Activated CD8-positive, alpha-beta memory T cell treated with anti-CD3 and anti-CD28 coated beads, Interleukin-2, amount 50 U/mL, for 24 hours (primary cell): ENCODE measurements around the gene CCDC18.
"Not testable (repeated sequence)": the region's sequence is repeated elsewhere in the genome, so short reads cannot be mapped to it uniquely, and the experiment has no call there.

Experiments used
- DNase-seq: peaks from one replicate; pipeline ENCODE4 v3.0.0-alpha.2; 2020; ENCODE audit errors: extremely low read depth

CCDC18 gene

DNA sequence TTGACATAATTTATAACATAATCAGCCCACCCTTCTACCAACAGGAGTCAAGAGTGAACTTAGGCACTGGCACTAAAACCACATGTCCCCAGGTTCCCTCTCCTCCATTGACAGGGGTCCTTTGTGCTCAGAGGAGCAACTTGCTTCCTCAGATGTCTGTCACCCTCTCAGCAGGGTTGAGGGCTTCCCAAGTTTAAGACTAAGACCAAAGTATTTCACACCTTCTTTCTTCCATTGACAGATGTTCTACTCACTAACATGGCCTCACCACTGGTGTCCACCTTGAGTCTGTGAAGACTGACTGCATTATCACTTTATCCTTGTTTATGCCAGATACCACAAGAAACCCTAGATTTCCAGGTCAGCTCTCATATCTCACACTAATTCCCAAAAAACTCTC is 56.5 kb downstream of the CCDC18 start:
- no peak for DNase-seq

DNA sequence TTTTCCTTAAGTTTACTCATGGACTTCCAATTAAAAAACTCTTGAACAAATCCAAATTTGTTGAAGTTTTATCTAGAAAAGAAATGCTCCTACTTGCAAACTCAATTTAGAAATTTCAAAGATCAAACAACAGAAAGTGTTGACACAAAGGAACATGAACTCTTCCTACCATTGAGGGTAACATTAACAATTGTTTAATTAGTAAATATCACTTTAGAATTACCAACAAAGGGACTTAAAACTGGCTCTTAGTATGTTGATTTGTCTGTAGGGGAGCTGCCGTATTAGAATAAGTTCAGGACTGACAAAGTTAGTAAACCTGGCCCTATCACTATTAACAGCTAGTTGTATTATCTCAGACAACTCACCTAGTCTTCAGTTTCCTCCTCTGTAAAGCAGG is 57.9 kb downstream of the CCDC18 start:
- DNase-seq = no peak

DNA sequence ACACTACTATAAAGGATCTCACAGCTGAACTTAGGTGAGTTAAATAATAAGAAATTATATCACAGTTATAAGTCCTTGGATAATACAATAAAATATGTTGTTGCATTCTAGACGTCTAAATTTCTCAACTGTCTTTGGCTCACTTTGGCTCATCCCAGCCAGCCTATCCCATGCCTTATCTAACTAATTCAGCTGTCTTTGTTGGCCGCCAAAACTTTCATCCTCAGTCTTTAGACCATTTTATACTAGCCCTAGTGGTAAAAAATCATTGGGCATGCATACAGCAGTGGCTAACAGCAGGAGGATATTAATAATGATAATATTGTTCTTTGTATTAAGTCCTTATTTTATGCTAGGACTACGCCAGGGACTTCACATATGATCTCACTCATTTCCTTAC is 59.3 kb downstream of the CCDC18 start:
- DNase-seq = no peak

DNA sequence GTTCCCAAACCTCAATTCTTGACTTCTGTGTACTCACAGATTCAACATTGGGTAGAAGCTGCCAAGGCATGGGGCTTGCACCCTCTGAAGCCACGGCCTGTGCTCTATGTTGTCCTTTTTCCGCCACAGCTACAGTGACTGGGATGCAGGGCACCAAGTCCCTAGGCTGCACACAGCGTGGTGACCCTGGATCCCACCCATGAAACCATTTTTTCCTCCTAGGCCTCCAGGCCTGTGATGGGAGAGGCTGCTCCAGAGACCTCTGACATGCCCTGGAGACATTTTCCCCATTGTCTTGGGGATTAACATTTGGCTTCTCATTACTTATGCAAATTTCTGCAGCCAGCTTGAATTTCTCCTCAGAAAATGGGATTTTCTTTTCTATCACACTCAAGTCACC is 62.7 kb downstream of the CCDC18 start:
- DNase-seq = not testable (repeated sequence)

DNA sequence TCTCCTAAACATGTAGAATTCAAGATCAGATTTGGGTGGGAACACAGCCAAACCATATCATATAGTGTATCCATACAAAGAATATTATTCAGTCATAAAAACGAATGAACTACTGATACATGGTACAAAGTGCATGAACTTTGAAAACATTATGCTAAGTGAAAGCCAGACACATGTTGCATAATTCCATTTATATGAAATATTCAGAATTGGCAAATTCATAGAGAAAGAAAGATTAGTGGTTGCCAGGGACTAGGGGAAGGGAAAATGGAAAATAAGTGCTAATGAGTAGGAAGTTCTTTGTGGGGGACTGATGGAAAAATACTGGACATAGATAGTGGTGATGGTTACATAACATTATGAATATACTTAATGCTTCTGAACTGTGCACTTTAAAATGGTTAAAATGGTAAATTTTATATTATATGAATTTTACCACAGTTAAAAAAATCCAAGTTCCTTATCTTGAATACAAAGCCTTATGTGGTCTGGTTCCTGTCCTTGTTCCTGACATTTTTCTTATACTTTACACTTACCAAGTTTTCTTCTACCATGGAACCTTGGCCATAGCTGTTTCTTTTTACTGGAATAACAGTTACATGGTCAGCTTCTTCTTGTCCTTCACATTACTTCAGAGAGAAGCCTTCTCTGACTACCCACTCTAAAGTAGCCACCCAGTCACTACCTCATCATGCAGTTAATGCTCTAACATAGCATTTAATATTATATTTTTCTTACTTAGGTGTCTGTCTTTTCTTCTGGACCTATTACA is 64.0 kb downstream of the CCDC18 start:
- no peak for DNase-seq

DNA sequence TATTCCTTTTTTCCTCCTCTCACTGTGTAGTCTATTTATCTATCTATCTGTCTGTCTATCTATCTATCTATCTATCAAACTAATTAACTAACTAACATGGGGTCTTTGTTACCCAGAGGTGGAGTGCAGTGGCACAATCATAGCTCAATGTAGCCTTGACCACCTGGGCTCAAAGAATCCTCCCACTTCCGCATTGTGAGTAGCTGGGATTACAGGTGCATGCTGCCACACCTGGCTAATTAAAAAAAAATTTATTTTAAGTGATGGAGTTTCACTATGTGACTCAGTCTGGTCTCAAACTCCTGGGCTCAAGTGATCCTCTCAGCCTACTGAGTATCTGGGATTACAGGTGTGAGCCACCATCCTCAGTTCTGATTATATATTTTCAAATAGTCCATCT is 71.4 kb downstream of the CCDC18 start:
- DNase-seq = no peak

DNA sequence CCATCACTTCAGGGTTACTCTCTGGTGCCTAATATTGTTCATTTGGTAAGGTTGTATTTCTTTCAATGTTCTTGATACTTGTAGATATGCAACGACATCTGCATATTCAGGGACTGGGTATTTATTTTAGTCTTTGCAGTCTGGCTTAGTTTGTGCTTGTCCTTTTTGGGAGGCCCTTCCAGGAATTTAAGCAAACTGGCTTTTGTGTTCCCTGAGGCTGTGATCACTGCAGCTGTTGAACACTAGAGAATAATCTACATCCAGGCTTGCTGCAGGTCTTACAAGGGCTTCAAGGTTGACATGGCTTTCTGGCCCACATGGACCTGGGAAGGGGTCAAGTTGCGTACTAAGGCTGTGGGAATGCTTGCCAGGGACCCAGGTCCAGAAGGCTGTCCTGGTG is 72.1 kb downstream of the CCDC18 start:
- no peak for DNase-seq

DNA sequence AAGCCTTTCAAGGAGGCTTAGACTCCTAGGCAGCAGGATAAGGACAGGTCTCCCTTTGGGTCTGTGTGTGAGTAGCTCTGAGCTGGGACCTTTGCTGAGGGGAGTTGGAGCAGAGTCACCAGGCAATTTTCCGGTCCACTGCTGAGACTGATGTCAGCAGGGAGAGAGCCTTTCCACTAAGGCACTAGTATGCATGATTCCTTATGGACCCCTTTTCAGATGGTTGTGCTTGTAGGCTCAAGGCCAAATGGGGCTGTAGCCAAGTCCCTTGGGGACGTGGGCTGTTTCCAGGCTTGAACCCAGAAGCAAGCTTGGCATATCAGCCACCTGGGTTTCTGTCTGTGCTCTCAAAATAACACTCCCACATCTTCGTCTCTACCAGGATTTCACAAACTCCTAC is 73.0 kb downstream of the CCDC18 start:
- no peak for DNase-seq

DNA sequence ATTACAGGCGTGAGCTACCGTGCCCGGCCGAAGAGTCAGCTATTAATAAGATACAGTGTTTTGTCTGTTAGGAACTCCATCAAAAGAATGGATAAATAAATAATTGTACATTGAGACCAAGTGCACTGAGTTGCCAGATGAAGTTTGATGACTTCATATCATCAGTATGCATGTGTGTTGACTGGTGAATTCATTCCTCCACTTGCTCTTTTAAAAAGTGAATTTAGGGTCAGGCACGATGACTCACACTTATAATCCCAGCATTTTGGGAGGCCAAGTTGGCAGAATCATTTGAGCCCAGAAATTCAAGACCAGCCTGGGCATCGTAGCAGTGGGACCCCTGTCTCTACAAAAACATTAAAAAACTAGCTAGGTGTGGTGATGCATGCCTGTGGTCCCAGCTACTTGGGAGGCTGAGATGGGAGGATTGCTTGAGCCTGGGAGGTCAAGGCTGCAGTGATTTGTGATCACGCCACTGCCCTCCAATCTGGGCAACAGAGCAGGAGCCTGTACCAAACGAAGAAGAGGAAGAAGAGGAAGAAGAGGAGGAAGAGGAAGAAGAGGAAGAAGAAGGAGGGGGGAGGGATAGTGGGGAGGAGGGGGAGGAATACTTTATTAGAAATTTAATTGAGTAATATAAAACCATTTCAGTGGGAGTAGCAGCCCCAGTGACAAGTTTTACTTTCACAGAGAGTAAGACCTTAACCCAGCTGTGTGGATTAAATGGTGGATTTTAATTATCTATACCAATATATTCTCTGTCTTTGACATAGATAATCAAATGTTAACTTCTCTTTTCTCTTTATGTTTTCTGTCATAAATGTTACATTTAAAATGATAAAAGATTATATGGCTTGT is 74.9 kb downstream of the CCDC18 start:
- DNase-seq = no peak

DNA sequence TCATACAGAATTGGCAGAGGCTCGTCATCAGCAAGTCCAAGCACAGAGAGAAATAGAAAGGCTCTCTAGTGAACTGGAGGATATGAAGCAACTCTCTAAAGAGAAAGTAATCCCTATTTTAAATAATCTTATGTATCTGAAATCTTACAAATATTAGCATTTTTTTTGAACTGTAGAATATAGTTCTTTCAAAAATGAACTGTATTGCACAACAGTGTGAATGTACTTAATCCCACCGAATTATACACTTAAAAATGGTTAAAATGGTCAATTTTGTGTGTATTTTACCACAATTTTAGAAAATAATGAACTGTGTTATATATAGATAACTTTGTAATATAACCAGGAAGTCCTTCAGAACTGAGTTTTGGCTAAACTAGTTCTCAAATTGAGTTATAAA is 75.9 kb downstream of the CCDC18 start:
- DNase-seq = no peak

DNA sequence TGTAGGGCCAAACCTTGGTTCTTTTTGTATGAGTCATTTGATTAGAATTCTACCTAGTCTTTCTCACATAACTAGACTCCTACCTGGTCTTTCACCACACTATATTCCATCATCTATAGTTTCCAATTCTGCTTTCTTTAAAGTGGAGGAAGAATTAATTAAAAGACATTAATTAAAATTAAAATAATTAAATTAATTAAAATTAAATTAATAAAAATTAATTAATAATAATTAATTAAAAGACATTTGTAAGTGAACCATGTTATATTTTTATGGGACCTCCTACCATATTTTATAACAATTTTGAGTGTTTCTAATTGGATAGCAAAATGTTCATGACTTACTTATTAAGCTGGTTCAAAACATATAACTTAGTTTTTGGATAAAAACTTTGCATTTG is 77.4 kb downstream of the CCDC18 start:
- DNase-seq = no peak

DNA sequence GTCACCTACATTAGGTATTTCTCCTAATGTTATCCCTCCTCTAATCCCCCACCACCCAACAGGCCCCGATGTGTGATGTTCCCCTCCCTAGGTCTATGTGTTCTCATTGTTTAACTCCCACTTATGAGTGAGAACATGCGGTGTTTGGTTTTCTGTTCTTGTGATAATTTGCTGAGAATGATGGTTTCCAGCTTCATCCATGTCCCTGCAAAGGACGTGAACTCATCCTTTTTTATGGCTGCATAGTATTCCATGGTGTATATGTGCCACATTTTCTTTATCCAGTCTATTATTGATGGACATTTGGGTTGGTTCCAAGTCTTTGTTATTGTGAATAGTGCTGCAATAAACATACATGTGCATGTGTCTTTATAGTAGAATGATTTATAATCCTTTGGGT is 80.2 kb downstream of the CCDC18 start:
- DNase-seq = not testable (repeated sequence)

DNA sequence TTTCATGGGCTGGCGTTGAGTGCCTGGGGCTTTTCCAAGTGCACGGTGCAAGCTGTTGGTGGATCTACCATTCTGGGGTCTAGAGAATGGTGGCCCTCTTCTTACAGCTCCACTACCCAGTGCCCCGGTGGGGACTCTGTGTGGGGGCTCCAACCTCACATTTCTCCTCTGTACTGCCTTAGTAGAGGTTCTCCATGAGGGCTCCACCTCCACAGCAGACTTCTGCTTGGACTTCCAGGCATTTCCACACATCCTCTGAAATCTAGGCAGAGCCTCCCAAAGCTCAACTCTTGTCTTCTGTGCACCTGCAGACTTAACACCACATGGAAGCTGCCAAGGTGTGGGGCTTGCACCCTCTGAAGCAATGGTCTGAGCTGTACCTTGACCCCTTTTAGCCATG is 82.1 kb downstream of the CCDC18 start:
- DNase-seq = no peak

DNA sequence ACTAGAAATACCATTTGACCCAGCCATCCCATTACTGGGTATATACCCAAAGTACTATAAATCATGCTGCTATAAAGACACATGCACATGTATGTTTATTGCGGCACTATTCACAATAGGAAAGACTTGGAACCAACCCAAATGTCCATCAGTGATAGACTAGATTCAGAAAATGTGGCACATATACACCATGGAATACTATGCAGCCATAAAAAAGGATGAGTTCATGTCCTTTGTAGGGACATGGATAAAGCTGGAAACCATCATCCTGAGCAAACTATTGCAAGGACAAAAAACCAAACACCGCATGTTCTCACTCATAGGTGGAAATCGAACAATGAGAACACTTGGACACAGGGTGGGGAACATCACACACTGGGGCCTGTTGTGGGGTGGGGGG is 88.4 kb downstream of the CCDC18 start:
- not testable (repeated sequence) for DNase-seq

DNA sequence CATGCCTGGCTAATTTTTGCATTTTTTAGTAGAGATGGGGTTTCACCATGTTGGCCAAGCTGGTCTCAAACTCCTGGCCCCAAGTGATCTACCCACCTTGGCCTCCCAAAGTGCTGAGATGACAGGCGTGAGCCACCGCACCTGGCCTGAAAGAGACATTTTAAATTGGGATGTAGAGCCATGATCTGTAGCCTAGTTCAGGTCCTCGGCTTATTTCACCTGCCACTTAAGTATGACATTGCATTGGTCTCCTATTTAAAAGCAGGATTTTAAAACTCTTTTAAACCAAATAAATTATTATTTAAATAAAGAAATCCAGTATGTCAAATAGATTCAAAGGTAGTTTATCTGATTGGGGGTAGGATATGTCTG is 94.7 kb downstream of the CCDC18 start:
- DNase-seq = not testable (repeated sequence)

DNA sequence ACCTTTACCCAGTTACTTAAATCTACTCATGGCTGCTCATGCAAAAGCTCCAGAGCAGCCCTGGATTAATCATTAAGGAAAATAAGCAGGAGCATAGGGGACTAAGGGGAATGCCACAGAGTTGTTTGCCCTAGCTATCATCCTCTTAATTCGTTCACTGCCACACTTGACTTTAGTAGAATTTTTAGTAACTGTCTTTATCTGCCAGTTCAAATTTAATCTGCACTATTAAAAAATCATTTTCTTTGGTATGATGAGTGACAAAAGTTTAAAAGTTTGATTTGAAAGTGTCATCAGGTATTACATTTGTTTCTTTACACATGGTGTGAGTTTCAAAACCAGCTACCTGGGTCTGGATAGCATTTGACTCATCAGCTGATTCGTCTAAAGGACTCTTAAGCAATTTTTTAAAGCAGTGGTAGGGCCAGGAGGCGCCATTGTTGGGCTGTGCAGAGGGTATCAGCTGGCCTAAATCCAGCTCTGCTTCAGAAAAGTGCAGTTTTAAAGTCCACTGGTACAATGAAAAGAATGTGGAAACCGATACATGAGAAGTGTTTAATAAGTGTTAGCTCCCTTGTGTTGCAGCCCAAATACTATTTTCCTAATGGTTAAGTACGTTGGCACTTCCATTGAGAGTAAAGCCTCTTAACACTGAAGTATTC is 95.2 kb downstream of the CCDC18 start:
- DNase-seq = no peak

DNA sequence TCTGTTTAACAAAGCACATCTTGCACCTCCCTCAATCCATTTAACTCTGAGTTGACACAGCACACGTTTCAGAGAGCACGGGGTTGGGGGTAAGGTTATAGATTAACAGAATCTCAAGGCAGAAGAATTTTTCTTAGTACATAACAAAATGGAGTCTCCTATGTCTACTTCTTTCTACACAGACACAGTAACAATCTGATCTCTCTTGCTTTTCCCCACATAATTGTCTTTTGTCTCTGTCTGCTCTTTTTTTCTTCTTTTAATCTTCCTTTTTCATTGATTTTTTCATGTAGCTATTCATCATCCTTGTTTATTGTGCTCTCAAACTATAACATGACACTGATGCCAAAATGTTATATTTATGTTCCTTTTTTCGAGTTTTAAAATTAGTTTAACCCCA is 97.0 kb downstream of the CCDC18 start:
- not testable (repeated sequence) for DNase-seq

DNA sequence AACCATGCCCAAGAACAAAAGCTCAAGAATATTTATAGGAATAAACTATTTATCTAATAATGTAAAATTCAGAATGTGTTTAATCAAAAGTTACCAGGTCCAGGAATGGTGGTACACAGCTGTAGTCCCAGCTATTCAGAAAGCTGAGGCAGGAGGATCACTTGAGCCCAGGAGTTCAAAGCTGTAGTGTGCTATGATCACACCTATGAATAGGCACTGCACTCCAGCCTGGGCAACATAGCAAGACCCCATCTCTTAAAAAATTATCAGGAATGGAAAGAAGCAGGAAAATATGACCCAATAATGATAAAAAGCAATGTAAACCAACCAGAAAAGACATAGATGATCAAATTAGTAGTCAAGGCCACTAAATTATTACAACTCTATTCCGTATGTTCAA is 103.0 kb downstream of the CCDC18 start:
- DNase-seq = no peak

DNA sequence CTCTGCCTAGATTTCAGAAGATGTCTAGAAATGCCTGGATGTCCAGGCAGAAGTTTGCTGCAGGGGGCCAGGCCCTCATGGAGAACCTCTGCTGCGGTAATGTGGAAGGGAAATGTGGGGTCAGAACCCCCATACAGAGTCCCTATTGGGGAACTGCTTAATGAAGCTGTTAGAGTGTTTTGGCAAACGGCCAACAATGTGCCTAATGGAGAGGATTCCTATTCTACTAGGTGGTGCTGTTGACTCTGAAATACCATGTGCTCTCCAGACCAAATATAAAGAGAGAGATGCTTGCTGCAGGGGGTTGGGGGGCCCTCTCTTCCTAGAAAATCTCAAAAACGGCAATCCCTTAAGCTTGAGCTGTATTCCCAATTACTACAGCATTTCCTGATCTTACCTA is 108.0 kb downstream of the CCDC18 start:
- no peak for DNase-seq

DNA sequence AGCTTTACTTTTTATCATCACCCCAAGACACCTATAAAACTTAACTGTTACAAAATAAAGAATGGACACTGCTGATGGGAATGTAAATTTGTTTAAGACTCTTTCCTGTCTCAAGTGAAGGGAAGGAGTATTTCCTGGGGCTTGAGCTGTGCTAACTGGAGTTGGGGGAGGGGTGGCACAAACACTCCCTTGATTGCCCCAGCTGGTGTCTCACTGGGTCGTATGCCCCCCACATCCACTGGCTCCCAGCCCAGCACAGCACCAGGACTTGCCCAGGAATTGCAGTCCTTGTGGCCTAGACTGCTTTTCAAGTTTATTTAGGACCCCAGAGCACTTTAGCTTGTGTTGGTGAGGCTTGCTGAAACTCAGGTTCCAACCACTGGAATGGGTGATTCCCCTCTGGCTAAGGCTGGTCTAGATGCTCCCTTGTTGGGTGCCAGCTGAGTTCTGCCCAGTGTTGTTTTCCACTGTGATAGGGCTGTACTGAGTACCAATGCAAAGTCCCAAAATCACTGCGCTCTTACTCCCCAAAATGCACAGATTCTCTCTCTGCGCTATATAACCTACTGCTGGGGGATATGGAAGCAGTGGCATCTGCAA is 116.1 kb downstream of the CCDC18 start:
- no peak for DNase-seq

DNA sequence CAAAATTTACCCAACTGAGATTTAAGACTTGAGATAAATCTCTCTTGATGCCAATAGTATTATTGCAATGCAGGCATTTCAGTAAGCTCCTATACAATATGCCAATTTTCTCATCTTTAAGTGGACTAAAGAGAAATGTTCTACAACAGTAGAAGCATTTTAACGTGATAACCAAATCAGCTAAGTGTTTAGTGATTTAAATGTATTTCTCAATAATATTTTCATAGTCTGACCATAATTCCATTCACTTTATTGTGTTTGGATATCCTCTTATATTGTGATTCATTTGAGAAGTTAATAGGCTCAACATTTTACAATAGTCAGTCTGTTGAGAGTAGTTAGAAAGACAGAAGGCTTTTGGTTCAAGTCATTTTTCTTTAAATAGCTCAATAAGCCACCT is 120.6 kb downstream of the CCDC18 start:
- DNase-seq = no peak

DNA sequence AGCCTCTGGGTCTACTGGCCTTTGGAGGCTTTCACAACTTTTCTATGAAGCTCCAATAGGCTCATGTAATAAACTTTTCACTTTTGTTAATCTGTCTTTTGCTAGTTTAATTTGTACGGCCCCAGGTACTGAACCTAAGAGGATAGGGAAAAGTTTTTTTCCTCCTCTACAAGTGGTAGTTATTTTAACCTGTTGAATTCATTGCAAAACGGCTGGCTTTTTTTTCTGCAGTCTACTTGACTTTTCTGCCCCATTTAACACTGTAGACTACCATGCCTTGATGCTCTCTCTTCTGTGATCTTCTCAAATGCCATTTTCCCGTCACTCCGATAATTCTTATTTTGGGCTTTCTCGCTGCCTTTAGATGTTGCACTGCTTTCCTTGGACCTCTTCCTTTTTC is 121.6 kb downstream of the CCDC18 start:
- no peak for DNase-seq
